Adrenal gland (tissue), 12 donors: Measurements from ENCODE around the gene CPED1. TPM values are rescaled to one million over a fixed set of nuclear protein-coding genes. Genes with fewer than 3 reads are reported as not detected.

ENCODE experiments used
- DNase-seq, 7 donors: peaks; one replicate each; pipeline ENCODE4 v3.0.0-alpha.2; 2019 to 2020
- H3K27ac ChIP-seq, 5 donors: fragments of 200-600 bp; sonication (generic) in 4 of 5; 1 replicate in 3 of 5; 2 replicates in 2 of 5; pipeline versions ENCODE4 v1.5.1 to v1.8.0; 2016 to 2020; ENCODE audit warnings: mild to moderate bottlenecking in 1 of 5
- H3K27me3 ChIP-seq: fragments of 200-600 bp; 2 replicates; pipeline ENCODE4 v1.8.0; 2021
- H3K36me3 ChIP-seq, 2 donors: fragments of 200-600 bp; replicated peaks in 1 of 2; 1 replicate in 1 of 2; 2 replicates in 1 of 2; pipeline versions ENCODE4 v1.5.1 to v1.8.0; 2018 to 2022
- H3K4me1 ChIP-seq, 2 donors: fragments of 200-600 bp; replicated peaks in 1 of 2; 1 replicate in 1 of 2; 2 replicates in 1 of 2; pipeline versions ENCODE4 v1.5.1 to v1.8.0; 2018 to 2021
- H3K4me3 ChIP-seq, 4 donors: fragments of 200-600 bp; sonication (generic) in 3 of 4; one replicate each; pipeline ENCODE4 v1.5.1; 2016 to 2018
- H3K9me3 ChIP-seq, 3 donors: fragments of 200-600 bp; sonication (generic) in 1 of 3; replicated peaks in 1 of 3; 1 replicate in 2 of 3; 2 replicates in 1 of 3; pipeline versions ENCODE4 v1.5.1 to v1.8.0; 2016 to 2021
- POLR2A ChIP-seq, 2 donors: fragments of 450-650 bp; IDR thresholded peaks; one replicate each; pipeline ENCODE4 v1.6.1; 2017; ENCODE audit warnings: antibody characterized with exemption in 2 of 2, mild to moderate bottlenecking in 2 of 2, moderate library complexity in 1 of 2
- WGBS, 4 donors: extraction: QIAGEN DNeasy Blood & Tissue Kit in 2 of 4; methylation state at CpG; one replicate each; pipeline versions ENCODE4 v1.1.5 to v1.1.7; 2013 to 2017; 5-methylcytosine and 5-hydroxymethylcytosine counted together
- intact Hi-C, 2 donors: fragments of 100-400 bp; cut with DNase I; formaldehyde crosslinking; loops; one replicate each; pipeline versions ENCODE4 v1.14.1 to v1.15.0; 2022 to 2023
- polyA plus RNA-seq, 3 donors: library from polyadenylated mRNA; stranded (reverse); fragments of 200-250 nt in 2 of 3; fragments of 350-450 nt in 1 of 3; fragmentation: Illumina TruSeq in 1 of 3; extraction: RNeasy Lipid Tissue Mini Kit (QIAGEN cat#74804) in 1 of 3; gene quantifications; one replicate each; pipeline ENCODE4 v1.2.3, GENCODE V29; 2013 to 2014
- total RNA-seq, 9 donors: library from RNA; depleted of rRNA in 4 of 9; stranded (reverse); fragments of >200 nt in 4 of 9; fragments of 120-200 nt in 1 of 9; fragmentation: NEBNext Ultra II Directional in 1 of 9; extraction: Animal tissue kit (Norgen Biotek cat#: 25700) in 1 of 9; gene quantifications; one replicate each; pipeline versions ENCODE4 v1.1.0 to v1.2.4, GENCODE V29; 2013 to 2023
- TF ChIP-seq, protein P1 (sequence below), 6 experiments: fragments of 450-650 bp in 4 of 6; fragments of 200-600 bp in 2 of 6; sonication (generic) in 1 of 6; IDR thresholded peaks; 1 replicate in 5 of 6; 2 replicates in 1 of 6; pipeline versions ENCODE4 v1.5.1 to v1.8.0; 2016 to 2021; ENCODE audit warnings: antibody characterized with exemption in 6 of 6, mild to moderate bottlenecking in 2 of 6, moderate library complexity in 1 of 6
- donor health status: healthy with polysubstance abuse.
- donor health status: Bipolar disorder and iron deficiency.
- donor health status: DM: yes; HTN: yes; CAD: no.
- donor health status: DM: no; HTN: no; CAD: no.
- donor health status: DM: no; HTN: no; CAD: no.
- donor health status: DM: yes; HTN: yes; CAD: no.

The CPED1 gene
- total and polyA plus RNA-seq, 12 donors = 5.2 to 72.2 (median 40.7) TPM

DNA sequence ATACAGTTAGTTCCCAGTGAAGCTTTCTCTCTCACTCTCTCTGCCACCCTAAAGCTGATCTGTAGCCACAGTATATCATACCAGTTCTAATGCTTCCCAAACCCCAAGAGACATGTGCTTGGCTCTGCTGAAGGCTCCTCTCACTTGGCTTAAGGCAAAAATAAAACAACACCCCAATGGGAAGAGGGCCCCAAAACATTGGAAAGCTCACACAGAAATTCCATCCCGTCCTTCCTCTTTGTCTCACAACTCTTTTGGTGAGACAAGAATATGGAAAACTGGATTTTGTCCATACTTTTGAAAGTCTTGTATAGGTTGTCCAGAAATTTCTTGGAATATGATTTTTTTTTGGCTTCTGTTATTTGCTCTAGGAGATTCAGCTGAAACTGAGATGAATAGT is 284.2 kb downstream of the CPED1 start:
- H3K27ac ChIP-seq = no peak overlapping the region
- TF ChIP-seq, protein P1, sequence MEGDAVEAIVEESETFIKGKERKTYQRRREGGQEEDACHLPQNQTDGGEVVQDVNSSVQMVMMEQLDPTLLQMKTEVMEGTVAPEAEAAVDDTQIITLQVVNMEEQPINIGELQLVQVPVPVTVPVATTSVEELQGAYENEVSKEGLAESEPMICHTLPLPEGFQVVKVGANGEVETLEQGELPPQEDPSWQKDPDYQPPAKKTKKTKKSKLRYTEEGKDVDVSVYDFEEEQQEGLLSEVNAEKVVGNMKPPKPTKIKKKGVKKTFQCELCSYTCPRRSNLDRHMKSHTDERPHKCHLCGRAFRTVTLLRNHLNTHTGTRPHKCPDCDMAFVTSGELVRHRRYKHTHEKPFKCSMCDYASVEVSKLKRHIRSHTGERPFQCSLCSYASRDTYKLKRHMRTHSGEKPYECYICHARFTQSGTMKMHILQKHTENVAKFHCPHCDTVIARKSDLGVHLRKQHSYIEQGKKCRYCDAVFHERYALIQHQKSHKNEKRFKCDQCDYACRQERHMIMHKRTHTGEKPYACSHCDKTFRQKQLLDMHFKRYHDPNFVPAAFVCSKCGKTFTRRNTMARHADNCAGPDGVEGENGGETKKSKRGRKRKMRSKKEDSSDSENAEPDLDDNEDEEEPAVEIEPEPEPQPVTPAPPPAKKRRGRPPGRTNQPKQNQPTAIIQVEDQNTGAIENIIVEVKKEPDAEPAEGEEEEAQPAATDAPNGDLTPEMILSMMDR (IDR thresholded peaks at IDR 0.05) = no peak
- no peak for TF ChIP-seq POLR2A (IDR thresholded peaks at IDR 0.05)
- intact Hi-C loops = no loop called here
- H3K9me3 ChIP-seq = no peaks in the 10 kb centered on the region
- H3K36me3 ChIP-seq = no peaks in the 10 kb centered on the region
- no peaks in the 10 kb centered on the region for H3K27me3 ChIP-seq
- no peak overlapping the region for H3K4me3 ChIP-seq
- H3K4me1 ChIP-seq = no peaks in the 10 kb centered on the region
- 82 to 96% (median 92%) methylated on average over 1 of the region's 1 CpG for WGBS, 4 donors
- DNase-seq = no peak

DNA sequence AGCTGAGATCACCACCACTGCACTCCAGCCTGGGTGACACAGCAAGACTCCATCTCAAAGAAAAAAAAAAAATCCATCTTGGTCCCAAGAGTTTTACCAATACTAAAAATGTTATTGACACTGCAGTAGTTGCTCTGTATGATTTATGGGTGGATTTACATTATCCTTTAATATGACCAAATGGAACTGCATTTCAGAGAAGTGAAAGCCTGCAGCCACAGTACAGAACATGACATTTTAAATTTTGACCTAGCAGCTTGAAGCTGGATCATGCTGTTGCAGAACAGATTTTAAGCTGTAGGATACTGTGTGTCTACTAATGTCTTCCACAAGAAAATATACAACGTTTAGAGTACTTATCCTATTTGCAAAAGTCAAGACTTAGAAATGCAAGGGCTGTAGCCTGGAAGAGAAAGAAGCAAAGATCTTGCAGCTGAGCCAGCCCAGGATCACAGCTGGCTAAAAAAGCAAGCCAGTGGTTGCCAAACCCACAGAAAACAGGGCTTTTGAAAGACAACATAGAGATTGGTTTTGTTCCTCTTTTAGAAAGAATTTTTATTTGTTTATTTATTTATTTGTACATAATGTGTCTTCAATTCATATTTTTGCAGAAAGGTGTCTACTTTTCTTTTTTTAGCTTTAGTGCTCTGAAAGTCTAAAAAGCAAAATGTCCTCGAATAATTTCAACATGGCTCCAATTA is 285.1 kb downstream of the CPED1 start:
- H3K9me3 ChIP-seq = no peaks in the 10 kb centered on the region
- 59 to 67% (median 63%) methylated on average over 2 of the region's 2 CpGs for WGBS, 4 donors
- intact Hi-C loops = no loop called here
- H3K4me3 ChIP-seq = no peak overlapping the region
- no peaks in the 10 kb centered on the region for H3K36me3 ChIP-seq
- peaks cover 0 to 2% of the 10 kb centered on the region in 2 donors for H3K4me1 ChIP-seq
- no peak overlapping the region for H3K27ac ChIP-seq
- TF ChIP-seq POLR2A (IDR thresholded peaks at IDR 0.05) = no peak
- TF ChIP-seq, protein P1 (IDR thresholded peaks at IDR 0.05) = no peak
- H3K27me3 ChIP-seq = no peaks in the 10 kb centered on the region
- no peak for DNase-seq

DNA sequence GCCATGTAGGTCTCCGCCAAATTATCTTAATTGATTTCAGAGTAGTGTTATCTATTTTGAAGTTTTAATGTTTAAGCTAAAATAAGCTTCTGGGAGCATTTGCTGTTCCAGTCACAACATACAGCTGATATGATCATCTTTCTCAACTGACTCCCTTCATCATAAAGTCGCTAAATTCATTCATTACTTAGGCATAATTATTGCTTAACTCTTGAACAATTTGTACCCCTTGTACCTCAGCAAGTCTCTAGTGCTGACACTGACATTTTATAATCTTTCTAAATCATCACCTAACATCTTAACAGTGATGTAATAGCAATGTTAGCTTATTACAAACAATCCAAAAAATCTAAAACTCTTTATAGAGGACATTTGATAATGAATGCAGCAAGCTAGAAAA is 286.0 kb downstream of the CPED1 start:
- TF ChIP-seq, protein P1 (IDR thresholded peaks at IDR 0.05) = no peak
- TF ChIP-seq POLR2A (IDR thresholded peaks at IDR 0.05) = no peak
- 75 to 84% (median 83%) methylated on average over 2 of the region's 2 CpGs for WGBS, 4 donors
- no peaks in the 10 kb centered on the region for H3K27me3 ChIP-seq
- intact Hi-C loops = no loop called here
- peaks cover 0 to 4% of the 10 kb centered on the region in 2 donors for H3K4me1 ChIP-seq
- H3K9me3 ChIP-seq = no peaks in the 10 kb centered on the region
- H3K27ac ChIP-seq = no peak overlapping the region
- no peak for DNase-seq
- no peaks in the 10 kb centered on the region for H3K36me3 ChIP-seq
- H3K4me3 ChIP-seq = no peak overlapping the region

DNA sequence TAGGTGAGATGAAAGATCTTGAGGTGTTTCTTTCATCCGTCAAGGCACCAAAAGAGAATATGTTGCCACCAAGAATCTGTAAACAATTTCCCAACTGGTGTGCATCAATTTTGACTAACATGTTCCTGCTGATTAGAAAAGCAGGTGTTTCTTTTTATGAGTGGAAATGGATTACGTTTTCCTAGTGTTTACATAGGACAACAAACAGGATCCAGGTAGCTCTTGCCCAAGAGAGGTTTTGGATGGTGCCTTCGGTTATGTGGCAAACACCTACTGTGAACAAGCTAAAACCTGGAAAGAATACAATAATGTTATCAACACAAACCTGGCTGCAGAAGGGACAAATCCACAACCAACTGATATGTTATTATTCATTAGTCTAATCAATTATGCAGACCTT is 286.7 kb downstream of the CPED1 start:
- no peak overlapping the region for H3K4me3 ChIP-seq
- no peak for DNase-seq
- WGBS, 4 donors = 88 to 93% (median 91%) methylated on average over 3 of the region's 3 CpGs
- H3K27ac ChIP-seq = no peak overlapping the region
- no peaks in the 10 kb centered on the region for H3K9me3 ChIP-seq
- intact Hi-C loops = no loop called here
- H3K36me3 ChIP-seq = no peaks in the 10 kb centered on the region
- peaks cover 0 to 4% of the 10 kb centered on the region in 2 donors for H3K4me1 ChIP-seq
- TF ChIP-seq POLR2A (IDR thresholded peaks at IDR 0.05) = no peak
- TF ChIP-seq, protein P1 (IDR thresholded peaks at IDR 0.05) = no peak
- no peaks in the 10 kb centered on the region for H3K27me3 ChIP-seq
